Activated CD4-positive, alpha-beta T cell treated with anti-CD3 and anti-CD28 coated beads, Interleukin-2, amount 50 U/mL, for 1 hour (primary cell): ENCODE data around the gene SNHG17.
"Not testable (repeated sequence)": the region's sequence is repeated elsewhere in the genome, so short reads cannot be mapped to it uniquely, and the experiment has no call there.

Source experiments
- DNase-seq: peaks from one replicate; pipeline ENCODE4 v3.0.0-alpha.2; 2020

The SNHG17 gene

GRCh38 chr20:38447251-38447661 lies 12.1 kb upstream of the SNHG17 start:
- no peak for DNase-seq

- DNase-seq, result peak; percentile 94
Measured at GRCh38 chr20:38446441-38447209, 11.5 kb upstream of the SNHG17 start.

GRCh38 chr20:38445901-38446425 lies 10.8 kb upstream of the SNHG17 start:
- DNase-seq, result no peak

- no peak for DNase-seq
Measured at GRCh38 chr20:38445381-38445796, 10.3 kb upstream of the SNHG17 start.

- DNase-seq, result no peak
Measured at GRCh38 chr20:38441916-38442315, 6.8 kb upstream of the SNHG17 start.

- DNase-seq, result not testable (repeated sequence)
Measured at GRCh38 chr20:38441110-38441509, 6.0 kb upstream of the SNHG17 start.

- no peak for DNase-seq
Measured at GRCh38 chr20:38437796-38438195, 2.7 kb upstream of the SNHG17 start.

- DNase-seq, result no peak
Measured at GRCh38 chr20:38435555-38435939, 419 bp upstream of the SNHG17 start.

GRCh38 chr20:38434301-38434741 lies 807 bp downstream of the SNHG17 start:
- peak; percentile 18 for DNase-seq

GRCh38 chr20:38433304-38433972 lies 1.7 kb downstream of the SNHG17 start:
- DNase-seq, result no peak

GRCh38 chr20:38432870-38433269 lies 2.3 kb downstream of the SNHG17 start:
- DNase-seq, result not testable (repeated sequence)

GRCh38 chr20:38432292-38432691 lies 2.8 kb downstream of the SNHG17 start:
- no peak for DNase-seq

- no peak for DNase-seq
Measured at GRCh38 chr20:38430679-38431325, 4.3 kb downstream of the SNHG17 start.

GRCh38 chr20:38429301-38429700 lies 5.8 kb downstream of the SNHG17 start:
- no peak for DNase-seq

- DNase-seq, result no peak
Measured at GRCh38 chr20:38428800-38429199, 6.3 kb downstream of the SNHG17 start.

GRCh38 chr20:38427655-38428023 lies 7.5 kb downstream of the SNHG17 start:
- DNase-seq, result no peak

- no peak for DNase-seq
Measured at GRCh38 chr20:38426006-38426897, 8.9 kb downstream of the SNHG17 start.

GRCh38 chr20:38424401-38424800 lies 10.7 kb downstream of the SNHG17 start:
- DNase-seq, result no peak

- no peak for DNase-seq
Measured at GRCh38 chr20:38423541-38423940, 11.6 kb downstream of the SNHG17 start.

GRCh38 chr20:38421915-38422314 lies 13.2 kb downstream of the SNHG17 start:
- DNase-seq, result no peak

GRCh38 chr20:38420388-38421085 lies 14.6 kb downstream of the SNHG17 start:
- no peak for DNase-seq
